ENCODE results near the gene SLC22A3.

The SLC22A3 gene

GRCh38 chr6:160489091-160489490, 140.9 kb downstream of the SLC22A3 start:
- Histone ChIP-seq H2AFZ (ENCODE audit: low read depth, low read length) (no peak overlapping the region), H2AK5ac (ENCODE audit: low read length, severe bottlenecking) (no peak overlapping the region), H3K79me1 (replicated peaks; ENCODE audit: low read length, poor library complexity, severe bottlenecking) (no peaks in the 10 kb centered on the region), H3K27ac (ENCODE audit: low read length, poor library complexity, severe bottlenecking) (no peak overlapping the region), H4K8ac (ENCODE audit: low read length) (no peak overlapping the region), H3K9me3 (ENCODE audit: control insufficient read depth, low read length) (no peaks in the 10 kb centered on the region), H3K4me2 (ENCODE audit: low read length, poor library complexity, severe bottlenecking) (no peak overlapping the region), H2BK5ac (ENCODE audit: low read depth, low read length, poor library complexity, severe bottlenecking) (no peak overlapping the region), H2BK15ac (ENCODE audit: low read depth, poor library complexity, severe bottlenecking) (no peak overlapping the region), H3K9ac (ENCODE audit: low read length) (no peak overlapping the region), H2BK120ac (ENCODE audit: low read depth, low read length) (no peak overlapping the region), H3K36me3 (ENCODE audit: control insufficient read depth in 1 of 2, insufficient read depth in 2 of 2, low read depth in 1 of 2, low read length in 2 of 2) (peaks cover 0 to 2% of the 10 kb centered on the region in 2 experiments), H3K4ac (ENCODE audit: low read depth in 1 of 2, low read length in 2 of 2) (no peak overlapping the region), H3K27me3 (ENCODE audit: control insufficient read depth in 1 of 2, insufficient read depth in 1 of 2, low read length in 2 of 2) (no peaks in the 10 kb centered on the region), H3K18ac (ENCODE audit: low read depth in 1 of 2, low read length in 2 of 2) (no peak overlapping the region), H3K14ac (ENCODE audit: low read length in 2 of 2) (no peak overlapping the region), H3K23ac (ENCODE audit: low read length in 2 of 2) (no peak overlapping the region), H3K4me1 (ENCODE audit: control insufficient read depth, insufficient read depth, low read depth, low read length) (no peaks in the 10 kb centered on the region), H3K4me3 (ENCODE audit: insufficient read depth in 1 of 2, low read depth in 1 of 2, low read length in 2 of 2) (no peak overlapping the region), H4K91ac (ENCODE audit: low read length) (no peak overlapping the region), H2BK12ac (ENCODE audit: low read length in 2 of 2) (no peak overlapping the region)
- no peak for DNase-seq
- no CpG with 5 or more reads among the region's 1 CpG for WGBS

GRCh38 chr6:160494576-160494975, 146.4 kb downstream of the SLC22A3 start:
- no peak overlapping the region for H4K8ac ChIP-seq (ENCODE audit: low read length)
- H4K91ac ChIP-seq (ENCODE audit: low read length): no peak overlapping the region
- H2AFZ ChIP-seq (ENCODE audit: low read depth, low read length): no peak overlapping the region
- H3K14ac ChIP-seq (ENCODE audit: low read length in 2 of 2): no peak overlapping the region
- H3K18ac ChIP-seq (ENCODE audit: low read depth in 1 of 2, low read length in 2 of 2): no peak overlapping the region
- H3K4me3 ChIP-seq (ENCODE audit: insufficient read depth in 1 of 2, low read depth in 1 of 2, low read length in 2 of 2): no peak overlapping the region
- H3K9ac ChIP-seq (ENCODE audit: low read length): no peak overlapping the region
- H2BK15ac ChIP-seq (ENCODE audit: low read depth, poor library complexity, severe bottlenecking): no peak overlapping the region
- no peaks in the 10 kb centered on the region for H3K9me3 ChIP-seq (ENCODE audit: control insufficient read depth, low read length)
- H2BK5ac ChIP-seq (ENCODE audit: low read depth, low read length, poor library complexity, severe bottlenecking): no peak overlapping the region
- H3K27me3 ChIP-seq (ENCODE audit: control insufficient read depth in 1 of 2, insufficient read depth in 1 of 2, low read length in 2 of 2): no peaks in the 10 kb centered on the region
- no peak overlapping the region for H3K4ac ChIP-seq (ENCODE audit: low read depth in 1 of 2, low read length in 2 of 2)
- WGBS: 100% methylated on average over 2 of the region's 3 CpGs
- no peak overlapping the region for H3K4me2 ChIP-seq (ENCODE audit: low read length, poor library complexity, severe bottlenecking)
- no peak overlapping the region for H3K23ac ChIP-seq (ENCODE audit: low read length in 2 of 2)
- H3K4me1 ChIP-seq (ENCODE audit: control insufficient read depth, insufficient read depth, low read depth, low read length): no peaks in the 10 kb centered on the region
- H3K79me1 ChIP-seq (replicated peaks; ENCODE audit: low read length, poor library complexity, severe bottlenecking): no peaks in the 10 kb centered on the region
- no peak overlapping the region for H2BK12ac ChIP-seq (ENCODE audit: low read length in 2 of 2)
- H2AK5ac ChIP-seq (ENCODE audit: low read length, severe bottlenecking): no peak overlapping the region
- DNase-seq: no peak
- H3K27ac ChIP-seq (ENCODE audit: low read length, poor library complexity, severe bottlenecking): no peak overlapping the region
- no peak overlapping the region for H2BK120ac ChIP-seq (ENCODE audit: low read depth, low read length)
- H3K36me3 ChIP-seq (ENCODE audit: control insufficient read depth in 1 of 2, insufficient read depth in 2 of 2, low read depth in 1 of 2, low read length in 2 of 2): peaks cover 0 to 2% of the 10 kb centered on the region in 2 experiments

GRCh38 chr6:160500639-160501038, 152.5 kb downstream of the SLC22A3 start:
- no peak overlapping the region for H2BK120ac ChIP-seq (ENCODE audit: low read depth, low read length)
- H3K9ac ChIP-seq (ENCODE audit: low read length): no peak overlapping the region
- no peak for DNase-seq
- H3K23ac ChIP-seq (ENCODE audit: low read length in 2 of 2): no peak overlapping the region
- H3K18ac ChIP-seq (ENCODE audit: low read depth in 1 of 2, low read length in 2 of 2): no peak overlapping the region
- H4K8ac ChIP-seq (ENCODE audit: low read length): no peak overlapping the region
- H3K9me3 ChIP-seq (ENCODE audit: control insufficient read depth, low read length): peaks cover 12% of the 10 kb centered on the region
- no peak overlapping the region for H2BK15ac ChIP-seq (ENCODE audit: low read depth, poor library complexity, severe bottlenecking)
- 87% methylated on average over 3 of the region's 4 CpGs for WGBS
- H3K27me3 ChIP-seq (ENCODE audit: control insufficient read depth in 1 of 2, insufficient read depth in 1 of 2, low read length in 2 of 2): no peaks in the 10 kb centered on the region
- H2AK5ac ChIP-seq (ENCODE audit: low read length, severe bottlenecking): no peak overlapping the region
- no peak overlapping the region for H2BK12ac ChIP-seq (ENCODE audit: low read length in 2 of 2)
- H4K91ac ChIP-seq (ENCODE audit: low read length): no peak overlapping the region
- H3K4ac ChIP-seq (ENCODE audit: low read depth in 1 of 2, low read length in 2 of 2): no peak overlapping the region
- no peaks in the 10 kb centered on the region for H3K4me1 ChIP-seq (ENCODE audit: control insufficient read depth, insufficient read depth, low read depth, low read length)
- no peak overlapping the region for H3K27ac ChIP-seq (ENCODE audit: low read length, poor library complexity, severe bottlenecking)
- H2AFZ ChIP-seq (ENCODE audit: low read depth, low read length): no peak overlapping the region
- no peaks in the 10 kb centered on the region for H3K36me3 ChIP-seq (ENCODE audit: control insufficient read depth in 1 of 2, insufficient read depth in 2 of 2, low read depth in 1 of 2, low read length in 2 of 2)
- no peak overlapping the region for H3K4me2 ChIP-seq (ENCODE audit: low read length, poor library complexity, severe bottlenecking)
- H3K4me3 ChIP-seq (ENCODE audit: insufficient read depth in 1 of 2, low read depth in 1 of 2, low read length in 2 of 2): no peak overlapping the region
- H2BK5ac ChIP-seq (ENCODE audit: low read depth, low read length, poor library complexity, severe bottlenecking): no peak overlapping the region
- H3K14ac ChIP-seq (ENCODE audit: low read length in 2 of 2): no peak overlapping the region
- H3K79me1 ChIP-seq (replicated peaks; ENCODE audit: low read length, poor library complexity, severe bottlenecking): no peaks in the 10 kb centered on the region
